HG03060 (cell line): ENCODE results near the gene RMI2.
"Not testable (repeated sequence)": the region's sequence is repeated elsewhere in the genome, so short reads cannot be mapped to it uniquely, and the experiment has no call there.

Source experiments
- ATAC-seq: cut with Tn5 transposase; IDR thresholded peaks from one replicate; pipeline ENCODE4 v1.9.1; 2021; ENCODE audit warnings: low read depth, moderate number of reproducible peaks; ENCODE audit not compliant: unreplicated experiment

RMI2 gene

GRCh38 chr16:11350921-11351335 is 5.7 kb downstream of the RMI2 start:
- ATAC-seq: no peak

- no peak for ATAC-seq
These were observed 7.9 kb downstream of the RMI2 start for GRCh38 chr16:11353158-11353557.

GRCh38 chr16:11354407-11354732 is 9.1 kb downstream of the RMI2 start:
- peak; percentile 13 for ATAC-seq

GRCh38 chr16:11354733-11355574 is 9.7 kb downstream of the RMI2 start:
- ATAC-seq: peak; percentile 40

- ATAC-seq: no peak
These were observed 10.6 kb downstream of the RMI2 start for GRCh38 chr16:11355862-11356261.

- ATAC-seq: no peak
These were observed 11.5 kb downstream of the RMI2 start for GRCh38 chr16:11356573-11357331.

- no peak for ATAC-seq
These were observed 13.3 kb downstream of the RMI2 start for GRCh38 chr16:11358531-11358930.

- ATAC-seq: no peak
These were observed 14.1 kb downstream of the RMI2 start for GRCh38 chr16:11359370-11359769.

- no peak for ATAC-seq
These were observed 15.5 kb downstream of the RMI2 start for GRCh38 chr16:11360641-11361373.

- no peak for ATAC-seq
These were observed 16.6 kb downstream of the RMI2 start for GRCh38 chr16:11361701-11362451.

- ATAC-seq: no peak
These were observed 18.6 kb downstream of the RMI2 start for GRCh38 chr16:11363927-11364258.

GRCh38 chr16:11367483-11367906 is 22.2 kb downstream of the RMI2 start:
- ATAC-seq: no peak

GRCh38 chr16:11370084-11370931 is 25.0 kb downstream of the RMI2 start:
- peak; percentile 68 for ATAC-seq

GRCh38 chr16:11370932-11371279 is 25.6 kb downstream of the RMI2 start:
- not testable (repeated sequence) for ATAC-seq

- ATAC-seq: no peak
These were observed 27.0 kb downstream of the RMI2 start for GRCh38 chr16:11372073-11372828.

- ATAC-seq: no peak
These were observed 27.6 kb downstream of the RMI2 start for GRCh38 chr16:11372829-11373306.

- ATAC-seq: no peak
These were observed 29.0 kb downstream of the RMI2 start for GRCh38 chr16:11374255-11374654.

- no peak for ATAC-seq
These were observed 31.9 kb downstream of the RMI2 start for GRCh38 chr16:11377154-11377553.

GRCh38 chr16:11378951-11379350 is 33.7 kb downstream of the RMI2 start:
- ATAC-seq: not testable (repeated sequence)
